GM06990 (cell line): ENCODE results near the gene CCDC175.
A peak's percentile ranks its signal among the peaks of the same experiment; 100 is the strongest.

Experiments
- DNase-seq: peaks from one replicate; pipeline ENCODE4 v3.0.0-alpha.2; 2011; ENCODE audit not compliant: insufficient read length; ENCODE audit errors: extremely low read depth
- H3K27me3 ChIP-seq: replicated peaks from 2 replicates; pipeline ENCODE4 v1.6.0; 2011; ENCODE audit warnings: low read length; ENCODE audit not compliant: control insufficient read depth, insufficient read depth
- H3K36me3 ChIP-seq: 2 replicates; pipeline ENCODE4 v1.5.1; 2011; ENCODE audit warnings: low read length; ENCODE audit not compliant: control insufficient read depth, insufficient read depth
- H3K4me3 ChIP-seq: replicated peaks from 2 replicates; pipeline ENCODE4 v1.5.1; 2011; ENCODE audit warnings: low read depth, mild to moderate bottlenecking, control low read depth, low read length
- CTCF ChIP-seq: IDR thresholded peaks from 2 replicates; pipeline ENCODE4 v1.5.1; 2011; ENCODE audit warnings: low read length, control low read depth, mild to moderate bottlenecking, inconsistent platforms; ENCODE audit not compliant: insufficient read depth, poor library complexity, severe bottlenecking

Gene CCDC175

GRCh38 chr14:59520224-59520623 is 56.4 kb downstream of the CCDC175 start:
- no peaks in the 10 kb centered on the region for H3K27me3 ChIP-seq
- no peak overlapping the region for H3K4me3 ChIP-seq
- no peak for DNase-seq
- TF ChIP-seq CTCF, result no peak
- no peaks in the 10 kb centered on the region for H3K36me3 ChIP-seq

GRCh38 chr14:59511916-59512575 is 64.6 kb downstream of the CCDC175 start:
- Histone ChIP-seq H3K36me3 (no peaks in the 10 kb centered on the region), H3K27me3 (no peaks in the 10 kb centered on the region), H3K4me3 (no peak overlapping the region)
- TF ChIP-seq CTCF, result peak; percentile 65
- DNase-seq, result no peak

GRCh38 chr14:59510966-59511365 is 65.6 kb downstream of the CCDC175 start:
- Histone ChIP-seq H3K4me3 (no peak overlapping the region), H3K27me3 (no peaks in the 10 kb centered on the region), H3K36me3 (no peaks in the 10 kb centered on the region)
- no peak for DNase-seq
- no peak for TF ChIP-seq CTCF

GRCh38 chr14:59510001-59510400 is 66.6 kb downstream of the CCDC175 start:
- DNase-seq, result no peak
- TF ChIP-seq CTCF, result no peak
- H3K27me3 ChIP-seq, result no peaks in the 10 kb centered on the region
- H3K4me3 ChIP-seq, result no peak overlapping the region
- H3K36me3 ChIP-seq, result no peaks in the 10 kb centered on the region; the same call in 1 of the 2 replicates

GRCh38 chr14:59509101-59509500 is 67.5 kb downstream of the CCDC175 start:
- no peak for DNase-seq
- Histone ChIP-seq H3K4me3 (no peak overlapping the region), H3K27me3 (no peaks in the 10 kb centered on the region), H3K36me3 (no peaks in the 10 kb centered on the region; the same call in 1 of the 2 replicates)
- TF ChIP-seq CTCF, result no peak

- Histone ChIP-seq H3K4me3 (no peak overlapping the region), H3K27me3 (no peaks in the 10 kb centered on the region), H3K36me3 (no peaks in the 10 kb centered on the region; the same call in 1 of the 2 replicates)
- no peak for TF ChIP-seq CTCF
- no peak for DNase-seq
These were observed 68.9 kb downstream of the CCDC175 start for GRCh38 chr14:59507752-59508103.
